Activated naive CD4-positive, alpha-beta T cell treated with anti-CD3 and anti-CD28 coated beads, Interleukin-2, amount 50 U/mL, for 16 hours (primary cell): ENCODE data around the gene MROH8.
"Not testable (repeated sequence)": the region's sequence is repeated elsewhere in the genome, so short reads cannot be mapped to it uniquely, and the experiment has no call there.

Source experiments
- DNase-seq: peaks from one replicate; pipeline ENCODE4 v3.0.0-alpha.2; 2020

The MROH8 gene

GRCh38 chr20:37152284-37152683 lies 27.1 kb downstream of the MROH8 start:
- no peak for DNase-seq

DNA sequence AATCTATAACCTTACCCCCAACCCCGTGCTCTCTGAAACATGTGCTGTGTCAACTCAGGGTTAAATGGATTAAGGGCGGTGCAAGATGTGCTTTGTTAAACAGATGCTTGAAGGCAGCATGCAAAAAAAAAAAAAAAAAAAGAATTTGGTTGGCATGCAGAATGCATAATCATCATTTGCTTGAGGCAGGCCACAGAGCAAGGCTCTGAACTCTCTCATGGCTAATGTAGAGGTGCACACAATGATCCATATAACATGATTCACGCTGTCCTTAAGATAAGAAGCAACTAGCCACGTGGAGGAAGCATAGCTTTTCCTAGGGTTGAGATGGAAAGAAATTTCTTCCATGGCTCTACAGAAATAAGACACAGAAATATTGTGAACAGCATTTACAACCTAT lies 27.8 kb downstream of the MROH8 start:
- no peak for DNase-seq

DNA sequence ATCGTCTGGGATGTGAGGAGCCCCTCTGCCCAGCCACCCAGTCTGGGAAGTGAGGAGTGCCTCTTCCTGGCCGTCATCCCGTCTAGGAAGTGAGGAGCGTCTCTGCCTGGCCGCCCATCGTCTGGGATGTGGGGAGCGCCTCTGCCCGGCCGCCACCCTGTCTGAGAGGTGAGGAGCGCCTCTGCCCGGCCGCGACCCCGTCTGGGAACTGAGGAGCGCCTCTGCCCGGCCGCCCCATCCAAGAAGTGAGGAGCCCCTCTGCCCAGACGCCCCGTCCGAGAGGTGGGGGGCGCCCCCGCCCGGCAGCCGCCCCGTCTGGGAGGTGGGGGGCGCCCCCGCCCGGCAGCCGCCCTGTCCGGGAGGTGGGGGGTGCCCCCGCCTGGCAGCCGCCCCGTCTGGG lies 28.5 kb downstream of the MROH8 start:
- not testable (repeated sequence) for DNase-seq

GRCh38 chr20:37147250-37147649 lies 32.1 kb downstream of the MROH8 start:
- no peak for DNase-seq

DNA sequence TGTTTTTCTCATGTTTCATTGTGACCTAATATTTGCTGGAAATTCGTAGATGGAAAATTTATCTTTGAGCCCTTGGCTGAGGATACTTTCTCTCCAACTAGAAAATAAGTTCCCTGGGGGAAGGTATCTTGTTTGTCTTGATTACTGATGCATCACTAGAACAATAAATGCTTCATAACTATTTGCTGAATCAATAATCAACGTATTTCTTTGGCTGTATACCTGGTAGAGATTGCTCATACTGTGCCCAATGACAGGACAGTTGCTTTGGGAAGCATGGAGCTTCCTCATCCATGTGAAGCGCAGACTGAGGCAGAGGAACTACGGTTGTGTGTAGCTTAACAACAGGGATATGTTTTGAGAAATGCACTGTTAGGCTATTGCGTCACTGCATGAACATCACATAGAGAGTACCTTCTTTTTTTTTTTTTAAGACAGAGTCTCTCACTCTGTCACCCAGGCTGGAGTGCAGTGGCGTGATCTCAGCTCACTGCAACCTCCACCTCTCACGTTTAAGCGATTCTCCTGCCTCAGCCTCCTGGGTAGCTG lies 34.4 kb downstream of the MROH8 start:
- no peak for DNase-seq

- DNase-seq = no peak
Measured at GRCh38 chr20:37142708-37143107, 36.6 kb downstream of the MROH8 start.

DNA sequence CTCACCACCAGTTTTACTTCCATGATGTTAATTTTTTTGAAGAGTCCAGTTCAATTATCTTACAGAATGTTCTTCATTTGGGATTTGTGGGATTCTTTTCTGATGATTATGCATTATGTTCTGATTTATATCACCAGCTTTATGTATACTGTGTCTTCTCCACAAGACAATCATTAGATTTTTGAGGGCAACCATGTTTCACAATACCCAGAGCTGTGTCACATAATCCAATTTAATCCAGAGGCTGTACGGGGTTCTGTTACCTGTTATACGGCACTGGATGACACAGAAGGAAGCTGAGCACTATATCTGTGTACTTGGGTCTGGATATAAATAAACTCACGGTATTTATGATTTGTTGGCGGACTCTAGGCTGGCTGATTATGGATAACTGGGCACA lies 41.8 kb downstream of the MROH8 start:
- DNase-seq = no peak

DNA sequence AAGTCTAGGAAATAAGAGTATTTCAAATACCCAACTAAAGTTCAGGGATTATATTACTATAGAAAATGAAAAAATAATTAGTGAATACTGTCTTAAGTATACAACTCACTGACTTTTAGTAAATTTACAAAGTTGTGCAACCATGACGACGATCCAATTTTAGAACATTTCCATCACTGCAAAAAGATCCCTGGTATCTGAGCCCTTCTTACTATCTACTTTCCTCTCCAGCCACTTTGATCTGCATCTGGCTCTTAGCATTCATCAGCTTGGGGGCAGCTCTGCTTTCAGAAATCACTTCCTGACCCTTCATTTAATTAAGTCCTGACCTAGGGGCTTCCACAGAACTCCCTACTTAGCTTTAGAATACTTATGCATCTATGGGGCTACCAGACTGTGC lies 45.4 kb downstream of the MROH8 start:
- no peak for DNase-seq

DNA sequence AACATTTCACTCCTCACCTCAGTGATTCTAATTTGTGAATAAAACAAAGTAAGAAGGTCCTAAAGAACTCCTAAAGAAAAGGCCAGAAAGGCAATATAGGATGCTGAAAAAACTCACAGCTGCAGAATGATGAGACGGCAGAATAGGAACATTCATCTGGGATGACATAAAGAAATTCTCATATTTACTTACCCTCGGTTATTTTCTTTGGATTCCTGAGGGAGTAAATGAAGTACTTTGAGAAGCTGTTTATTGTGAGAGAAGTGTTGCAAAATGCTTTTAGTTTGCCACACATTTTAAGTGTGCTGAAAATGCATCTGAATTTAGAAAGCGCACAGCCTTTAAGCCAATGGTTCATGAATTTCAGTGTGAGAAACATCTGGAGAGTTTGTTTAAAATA lies 47.9 kb downstream of the MROH8 start:
- DNase-seq = no peak

DNA sequence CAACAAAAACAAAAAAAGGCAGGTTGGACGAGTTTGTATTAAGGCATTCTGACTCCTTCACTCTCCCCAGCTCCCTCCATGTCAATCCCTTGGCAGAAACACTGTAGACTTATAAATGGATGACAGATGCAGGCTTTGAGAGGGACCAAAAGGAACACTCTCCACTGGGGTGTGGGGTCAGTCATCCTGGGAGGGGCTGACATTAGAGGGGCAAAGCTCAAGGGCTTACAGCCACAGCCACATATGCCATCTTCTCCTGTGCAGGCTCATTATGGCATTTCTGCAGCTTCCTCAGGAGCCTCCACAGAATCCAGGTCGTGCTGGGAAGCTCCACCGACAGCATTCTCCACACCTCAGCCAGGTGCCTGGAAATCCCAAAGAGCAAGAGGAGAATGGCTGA lies 50.5 kb downstream of the MROH8 start:
- DNase-seq = no peak

DNA sequence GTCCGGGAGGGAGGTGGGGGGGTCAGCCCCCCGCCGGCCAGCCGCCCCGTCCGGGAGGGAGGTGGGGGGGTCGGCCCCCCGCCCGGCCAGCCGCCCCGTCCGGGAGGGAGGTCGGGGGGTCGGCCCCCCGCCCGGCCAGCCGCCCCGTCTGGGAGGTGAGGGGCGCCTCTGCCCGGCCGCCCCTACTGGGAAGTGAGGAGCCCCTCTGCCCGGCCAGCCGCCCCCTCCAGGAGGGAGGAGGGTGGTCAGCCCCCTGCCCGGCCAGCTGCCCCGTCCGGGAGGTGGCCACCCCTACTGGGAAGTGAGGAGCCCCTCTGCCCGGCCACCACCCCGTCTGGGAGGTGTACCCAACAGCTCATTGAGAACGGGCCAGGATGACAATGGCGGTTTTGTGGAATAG lies 53.1 kb downstream of the MROH8 start:
- DNase-seq = not testable (repeated sequence)

GRCh38 chr20:37123441-37123840 lies 55.9 kb downstream of the MROH8 start:
- no peak for DNase-seq

- DNase-seq = no peak
Measured at GRCh38 chr20:37120497-37120896, 58.9 kb downstream of the MROH8 start.

DNA sequence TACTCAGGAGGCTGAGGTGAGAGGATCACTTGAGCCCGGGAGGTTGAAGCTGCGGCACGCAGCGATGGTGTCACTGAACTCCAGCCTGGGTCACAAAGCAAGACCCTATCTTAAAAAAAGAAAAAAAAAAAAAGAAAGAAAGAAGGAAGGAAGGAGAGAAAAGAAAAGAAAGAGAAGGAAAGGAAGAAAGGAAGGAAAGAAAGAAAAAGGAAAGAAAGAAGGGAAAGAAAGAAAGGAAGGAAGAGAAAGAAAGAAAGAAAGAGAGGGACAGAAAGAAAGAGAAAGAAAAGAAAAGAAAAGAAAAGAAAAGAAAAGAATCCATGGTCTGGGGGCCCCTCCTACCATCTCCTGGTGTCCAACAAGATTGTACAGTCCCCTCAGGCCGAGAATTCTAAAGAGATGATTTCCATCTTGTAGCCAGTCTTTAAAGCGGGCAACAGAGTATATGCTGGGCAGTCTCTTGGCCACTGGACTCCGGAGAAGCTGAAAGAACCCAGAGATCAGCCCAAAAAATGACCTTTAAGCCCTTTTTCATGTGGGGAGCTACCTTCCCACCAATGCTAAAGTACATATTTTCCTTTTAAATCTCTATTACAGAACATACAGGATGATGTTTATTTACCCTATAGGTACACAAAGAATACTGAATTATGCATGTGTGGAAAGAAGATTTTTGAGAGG lies 59.9 kb downstream of the MROH8 start:
- no peak for DNase-seq

DNA sequence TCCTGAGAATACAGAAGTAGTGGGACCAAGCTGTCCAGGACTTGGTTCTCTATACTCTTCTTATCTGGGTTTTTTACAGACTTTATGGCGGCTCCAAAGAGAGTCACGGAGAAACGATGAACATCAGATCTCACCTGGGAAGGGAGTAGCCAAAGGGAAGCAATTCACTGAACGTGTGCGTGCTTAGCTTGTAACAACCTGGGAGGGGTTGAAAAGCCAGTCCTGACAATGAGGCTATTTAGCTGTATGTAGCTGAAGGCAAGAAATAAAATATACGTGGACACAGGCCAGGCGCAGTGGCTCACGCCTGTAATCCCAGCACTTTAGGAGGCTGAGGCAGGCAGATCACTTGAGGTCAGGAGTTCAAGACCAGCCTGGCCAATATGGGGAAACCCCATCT lies 65.3 kb downstream of the MROH8 start:
- no peak for DNase-seq

DNA sequence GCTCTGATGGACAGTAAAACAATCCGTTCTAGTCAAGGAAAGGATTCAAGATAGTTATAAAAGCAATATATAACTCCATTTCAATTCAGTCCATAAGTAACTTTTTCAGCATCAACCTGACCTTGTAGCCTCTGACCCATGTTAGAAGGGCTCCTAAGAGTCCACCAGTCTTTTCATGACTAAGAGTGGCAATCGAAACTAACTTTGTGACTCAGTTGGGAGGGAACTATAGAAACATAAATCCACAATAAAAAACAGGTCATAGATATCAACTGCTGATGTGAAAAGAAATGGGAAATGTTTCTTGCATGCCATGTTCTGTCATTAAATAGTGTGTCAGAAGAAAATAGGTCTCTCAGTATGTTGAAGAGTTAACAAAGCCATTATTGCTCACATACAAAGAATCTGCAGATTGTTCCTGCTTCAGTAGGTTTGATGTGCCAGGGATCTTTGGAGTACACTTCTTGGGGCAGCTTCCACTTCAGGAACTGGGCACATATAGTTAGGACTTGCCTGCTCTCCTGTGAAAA lies 67.4 kb downstream of the MROH8 start:
- DNase-seq = no peak

DNA sequence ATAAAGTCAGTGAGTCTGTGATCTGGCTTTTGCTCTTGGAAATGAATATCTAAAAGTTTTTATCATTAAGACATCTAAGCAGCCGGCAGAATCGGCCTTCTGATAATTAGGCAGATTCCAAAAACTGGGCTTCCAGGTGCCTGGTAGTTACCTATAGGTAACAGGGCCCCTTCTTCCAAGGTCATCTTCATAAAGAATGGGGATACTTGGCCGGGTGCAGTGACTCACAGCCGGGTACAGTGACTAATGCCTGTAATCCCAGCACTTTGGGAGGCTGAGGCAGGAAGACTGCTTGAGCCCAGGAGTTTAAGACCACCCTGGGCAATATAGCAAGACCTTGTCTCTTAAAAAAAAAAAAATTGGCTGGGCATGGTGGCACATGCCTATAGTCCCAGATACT lies 70.7 kb downstream of the MROH8 start:
- no peak for DNase-seq

DNA sequence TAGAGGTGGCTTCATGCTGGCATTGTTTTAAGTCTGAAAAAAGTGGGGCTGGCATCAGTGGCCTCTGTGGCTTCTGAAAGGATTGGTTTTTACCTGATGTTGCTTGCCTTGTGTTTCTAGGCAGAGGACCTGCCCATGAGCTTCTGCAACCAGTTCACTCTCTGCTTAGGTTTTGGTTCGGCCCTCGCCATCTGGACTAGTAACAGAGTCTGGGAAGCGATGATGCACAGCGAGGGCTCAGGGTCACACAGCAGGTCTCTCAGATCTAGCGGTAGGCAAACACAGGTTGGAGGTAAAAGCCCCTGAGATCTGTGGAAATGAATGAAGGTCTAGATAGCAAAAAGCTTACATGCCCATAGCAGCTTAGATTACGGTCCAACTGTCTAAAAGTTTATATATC lies 76.8 kb downstream of the MROH8 start:
- DNase-seq = no peak

GRCh38 chr20:37096415-37097041 lies 82.8 kb downstream of the MROH8 start:
- DNase-seq = no peak

DNA sequence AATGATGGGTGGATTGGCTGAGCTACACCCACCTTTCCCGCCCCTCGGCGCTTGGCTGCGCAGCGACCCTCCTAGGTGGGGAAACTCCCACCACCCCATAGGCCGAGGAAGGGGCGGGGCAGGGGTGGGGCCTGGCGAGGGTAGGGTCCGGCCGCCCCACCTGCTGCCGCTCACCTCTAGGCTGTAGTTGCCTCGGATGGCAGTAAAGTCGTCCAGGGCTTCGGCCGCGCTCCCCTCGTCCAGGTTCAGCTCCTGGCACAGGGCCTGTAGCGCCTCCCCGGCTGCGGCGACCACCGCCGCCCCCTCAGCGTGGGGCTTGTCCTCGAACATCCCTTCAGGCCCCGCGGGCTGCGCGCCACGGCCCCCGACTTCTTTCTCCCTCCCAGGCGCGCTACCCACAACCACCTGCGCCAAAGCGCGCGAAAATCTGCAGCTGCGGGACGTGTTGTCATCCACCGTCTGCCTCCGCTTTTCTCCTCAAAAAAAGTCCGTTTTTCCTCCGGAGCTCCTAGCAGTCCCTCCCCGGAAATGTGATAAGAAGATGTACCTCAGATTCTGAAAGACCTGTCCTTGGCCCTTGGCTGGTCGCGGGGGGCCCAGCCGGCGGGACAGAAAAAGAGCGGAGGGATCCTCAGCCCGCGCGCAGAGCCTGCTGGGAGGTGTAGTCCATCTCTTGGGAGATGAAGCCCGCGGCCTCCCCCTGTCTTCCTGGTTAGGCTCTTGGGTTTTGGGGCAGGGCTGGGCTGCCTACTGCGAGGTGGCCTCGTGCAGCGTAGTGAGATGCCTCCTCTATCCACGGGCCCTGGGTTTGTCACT lies 83.5 kb downstream of the MROH8 start, which contains the start of gene RBL1:
TSS of gene RBL1 (minus strand) at position 399 of the 816 bp plus-strand sequence. CDS start at position 330, 69 bp downstream.
- peak; percentile 89 for DNase-seq

GRCh38 chr20:37095108-37095598 lies 84.2 kb downstream of the MROH8 start:
- DNase-seq = peak; percentile 42

DNA sequence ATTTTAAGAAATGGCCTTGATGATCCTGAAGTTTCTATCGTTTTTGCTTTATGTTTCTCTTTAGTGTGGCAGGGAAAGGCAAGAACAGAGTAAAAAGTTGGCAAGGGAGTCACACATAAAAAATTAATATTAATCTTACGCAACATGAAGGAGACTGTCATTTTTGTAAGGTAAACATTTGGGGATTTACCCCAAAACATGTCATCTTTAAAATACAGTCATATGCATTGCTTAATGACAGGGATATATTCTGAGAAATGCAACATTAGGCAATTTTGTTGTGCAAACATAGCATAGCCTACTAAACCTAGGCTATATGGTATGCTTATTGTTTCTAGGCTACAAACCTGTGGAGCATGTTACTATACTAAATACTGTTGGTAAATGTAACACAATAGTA lies 88.9 kb downstream of the MROH8 start:
- DNase-seq = no peak

- DNase-seq = peak; percentile 38
Measured at GRCh38 chr20:37081717-37082289, 97.5 kb downstream of the MROH8 start.
